HG02870 (cell line): ENCODE results near the gene C2orf76.
"Not testable (repeated sequence)": the region's sequence is repeated elsewhere in the genome, so short reads cannot be mapped to it uniquely, and the experiment has no call there.

ENCODE experiments used
- ATAC-seq: cut with Tn5 transposase; IDR thresholded peaks from one replicate; pipeline ENCODE4 v1.9.1; 2021; ENCODE audit warnings: mild to moderate bottlenecking, moderate library complexity; ENCODE audit not compliant: unreplicated experiment

C2orf76 gene

GRCh38 chr2:119301413-119301812 lies 65.2 kb downstream of the C2orf76 start:
- ATAC-seq: no peak

GRCh38 chr2:119295688-119296375 lies 70.8 kb downstream of the C2orf76 start:
- no peak for ATAC-seq

GRCh38 chr2:119294671-119295070 lies 72.0 kb downstream of the C2orf76 start:
- ATAC-seq: no peak

GRCh38 chr2:119293900-119294299 lies 72.7 kb downstream of the C2orf76 start:
- no peak for ATAC-seq

GRCh38 chr2:119293254-119293653 lies 73.4 kb downstream of the C2orf76 start:
- ATAC-seq: no peak

GRCh38 chr2:119292226-119292625 lies 74.4 kb downstream of the C2orf76 start:
- ATAC-seq: no peak

- no peak for ATAC-seq
Measured at GRCh38 chr2:119291588-119292167, 75.0 kb downstream of the C2orf76 start.

- ATAC-seq: peak; percentile 77
Measured at GRCh38 chr2:119290859-119291587, 75.6 kb downstream of the C2orf76 start.

GRCh38 chr2:119289642-119290041 lies 77.0 kb downstream of the C2orf76 start:
- no peak for ATAC-seq

GRCh38 chr2:119289093-119289492 lies 77.5 kb downstream of the C2orf76 start:
- no peak for ATAC-seq

- no peak for ATAC-seq
Measured at GRCh38 chr2:119288576-119288975, 78.1 kb downstream of the C2orf76 start.

GRCh38 chr2:119286661-119287060 lies 80.0 kb downstream of the C2orf76 start:
- ATAC-seq: no peak

GRCh38 chr2:119283873-119284331 lies 82.7 kb downstream of the C2orf76 start:
- no peak for ATAC-seq

- ATAC-seq: no peak
Measured at GRCh38 chr2:119282996-119283511, 83.6 kb downstream of the C2orf76 start.

GRCh38 chr2:119282146-119282995 lies 84.3 kb downstream of the C2orf76 start:
- ATAC-seq: no peak

GRCh38 chr2:119280680-119281079 lies 86.0 kb downstream of the C2orf76 start:
- no peak for ATAC-seq

GRCh38 chr2:119279666-119280065 lies 87.0 kb downstream of the C2orf76 start:
- no peak for ATAC-seq

- no peak for ATAC-seq
Measured at GRCh38 chr2:119278946-119279345, 87.7 kb downstream of the C2orf76 start.

GRCh38 chr2:119278385-119278784 lies 88.2 kb downstream of the C2orf76 start:
- not testable (repeated sequence) for ATAC-seq

- no peak for ATAC-seq
Measured at GRCh38 chr2:119276864-119277263, 89.8 kb downstream of the C2orf76 start.

GRCh38 chr2:119267604-119268003 lies 99.0 kb downstream of the C2orf76 start:
- no peak for ATAC-seq
